Tibial nerve (tissue), 4 donors: ENCODE data around the gene NEU2. TPM values are rescaled to one million over a fixed set of nuclear protein-coding genes. Genes with fewer than 3 reads are reported as not detected.
A peak's percentile ranks its signal among the peaks of the same experiment; 100 is the strongest.

Experiments used
- DNase-seq, 2 donors: peaks; one replicate each; pipeline ENCODE4 v3.0.0-alpha.2; 2019; ENCODE audit warnings: low spot score in 2 of 2
- H3K27ac ChIP-seq, 4 donors: fragments of 200-600 bp; sonication (generic) in 3 of 4; one replicate each; pipeline ENCODE4 v1.5.1; 2017 to 2019; ENCODE audit warnings: mild to moderate bottlenecking in 1 of 4
- H3K27me3 ChIP-seq, 2 donors: fragments of 200-600 bp; sonication (generic) in 1 of 2; one replicate each; pipeline versions ENCODE4 v1.5.1 to v1.6.0; 2017 to 2019
- H3K36me3 ChIP-seq, 3 donors: fragments of 200-600 bp; sonication (generic); one replicate each; pipeline ENCODE4 v1.5.1; 2018 to 2019
- H3K4me1 ChIP-seq, 4 donors: fragments of 200-600 bp; sonication (generic) in 3 of 4; one replicate each; pipeline ENCODE4 v1.5.1; 2017 to 2019
- H3K4me3 ChIP-seq, 4 donors: fragments of 200-600 bp; sonication (generic) in 3 of 4; one replicate each; pipeline ENCODE4 v1.5.1; 2017 to 2019; ENCODE audit warnings: mild to moderate bottlenecking in 1 of 4, moderate library complexity in 1 of 4
- H3K9me3 ChIP-seq, 4 donors: fragments of 200-600 bp; sonication (generic) in 3 of 4; one replicate each; pipeline ENCODE4 v1.5.1; 2017 to 2019
- EP300 ChIP-seq, 2 donors: sonication (generic); formaldehyde crosslinking; IDR thresholded peaks; one replicate each; pipeline ENCODE4 v1.6.1; 2017; ENCODE audit warnings: antibody characterized with exemption in 2 of 2, mild to moderate bottlenecking in 1 of 2
- POLR2A ChIP-seq, 2 donors: fragments of 450-650 bp; IDR thresholded peaks; one replicate each; pipeline ENCODE4 v1.6.1; 2017; ENCODE audit warnings: antibody characterized with exemption in 2 of 2, mild to moderate bottlenecking in 2 of 2, moderate library complexity in 2 of 2
- WGBS, 2 donors: methylation state at CpG; one replicate each; pipeline ENCODE4 v1.1.5; 2018; 5-methylcytosine and 5-hydroxymethylcytosine counted together
- total RNA-seq, 4 donors: library from RNA; depleted of rRNA; stranded (reverse); fragments of >200 nt; gene quantifications; one replicate each; pipeline ENCODE4 v1.1.0, GENCODE V29; 2016
- TF ChIP-seq, protein P1 (sequence below), 5 experiments: fragments of 200-600 bp in 3 of 5; fragments of 450-650 bp in 2 of 5; sonication (generic) in 3 of 5; IDR thresholded peaks; one replicate each; pipeline ENCODE4 v1.5.1; 2016 to 2019; ENCODE audit warnings: antibody characterized with exemption in 5 of 5, mild to moderate bottlenecking in 3 of 5, moderate library complexity in 2 of 5

The NEU2 gene
- total RNA-seq, 4 donors from 2014 or later = not detected

DNA sequence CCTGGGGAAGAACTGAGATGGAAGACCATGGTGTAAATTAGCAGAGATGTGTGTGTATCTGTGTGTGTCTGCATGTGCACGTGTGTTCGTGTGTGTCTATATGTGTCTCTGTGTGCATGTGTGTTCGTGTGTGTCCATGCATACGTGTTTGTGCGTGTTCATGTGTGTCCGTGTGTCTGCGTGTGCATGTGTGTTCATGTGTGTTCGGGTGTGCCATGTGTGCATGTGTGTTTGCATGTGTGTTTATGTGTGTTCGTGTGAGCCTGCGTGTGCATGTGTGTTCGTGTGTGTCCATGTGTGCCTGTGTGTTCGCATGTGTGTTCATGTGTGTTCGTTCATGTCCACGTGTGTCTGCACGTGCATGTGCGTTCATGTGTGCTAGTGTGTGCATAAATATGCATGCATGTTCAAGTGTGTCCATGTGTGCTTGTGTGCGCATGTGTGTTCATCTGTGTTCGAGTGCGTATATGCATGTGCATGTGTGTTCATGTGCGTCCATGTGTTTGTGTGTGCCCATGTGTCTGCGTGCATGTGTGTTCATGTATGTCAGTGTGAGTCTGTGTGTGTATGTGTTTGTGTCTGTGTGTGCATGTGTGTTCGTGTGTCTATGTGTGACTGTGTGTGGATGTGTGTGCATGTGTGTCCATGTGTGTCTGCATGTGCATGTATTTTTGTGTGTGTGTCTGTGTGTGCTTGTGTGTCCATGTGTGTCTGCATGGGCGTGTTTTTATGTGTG, 3.1 kb downstream of the NEU2 start:
- Histone ChIP-seq H3K4me3 (no peak overlapping the region), H3K9me3 (no peaks in the 10 kb centered on the region), H3K27ac (no peak overlapping the region), H3K27me3 (no peaks in the 10 kb centered on the region), H3K4me1 (peaks cover 0 to 13% (median 3%) of the 10 kb centered on the region in 4 donors), H3K36me3 (no peaks in the 10 kb centered on the region)
- DNase-seq = no peak
- TF ChIP-seq POLR2A (IDR thresholded peaks at IDR 0.05) (no peak), EP300 (IDR thresholded peaks at IDR 0.05) (no peak)
- TF ChIP-seq, protein P1, sequence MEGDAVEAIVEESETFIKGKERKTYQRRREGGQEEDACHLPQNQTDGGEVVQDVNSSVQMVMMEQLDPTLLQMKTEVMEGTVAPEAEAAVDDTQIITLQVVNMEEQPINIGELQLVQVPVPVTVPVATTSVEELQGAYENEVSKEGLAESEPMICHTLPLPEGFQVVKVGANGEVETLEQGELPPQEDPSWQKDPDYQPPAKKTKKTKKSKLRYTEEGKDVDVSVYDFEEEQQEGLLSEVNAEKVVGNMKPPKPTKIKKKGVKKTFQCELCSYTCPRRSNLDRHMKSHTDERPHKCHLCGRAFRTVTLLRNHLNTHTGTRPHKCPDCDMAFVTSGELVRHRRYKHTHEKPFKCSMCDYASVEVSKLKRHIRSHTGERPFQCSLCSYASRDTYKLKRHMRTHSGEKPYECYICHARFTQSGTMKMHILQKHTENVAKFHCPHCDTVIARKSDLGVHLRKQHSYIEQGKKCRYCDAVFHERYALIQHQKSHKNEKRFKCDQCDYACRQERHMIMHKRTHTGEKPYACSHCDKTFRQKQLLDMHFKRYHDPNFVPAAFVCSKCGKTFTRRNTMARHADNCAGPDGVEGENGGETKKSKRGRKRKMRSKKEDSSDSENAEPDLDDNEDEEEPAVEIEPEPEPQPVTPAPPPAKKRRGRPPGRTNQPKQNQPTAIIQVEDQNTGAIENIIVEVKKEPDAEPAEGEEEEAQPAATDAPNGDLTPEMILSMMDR (IDR thresholded peaks at IDR 0.05) = no peak
- WGBS, 2 donors = 88 to 94% methylated on average over 22 to 23 of the region's 23 CpGs

DNA sequence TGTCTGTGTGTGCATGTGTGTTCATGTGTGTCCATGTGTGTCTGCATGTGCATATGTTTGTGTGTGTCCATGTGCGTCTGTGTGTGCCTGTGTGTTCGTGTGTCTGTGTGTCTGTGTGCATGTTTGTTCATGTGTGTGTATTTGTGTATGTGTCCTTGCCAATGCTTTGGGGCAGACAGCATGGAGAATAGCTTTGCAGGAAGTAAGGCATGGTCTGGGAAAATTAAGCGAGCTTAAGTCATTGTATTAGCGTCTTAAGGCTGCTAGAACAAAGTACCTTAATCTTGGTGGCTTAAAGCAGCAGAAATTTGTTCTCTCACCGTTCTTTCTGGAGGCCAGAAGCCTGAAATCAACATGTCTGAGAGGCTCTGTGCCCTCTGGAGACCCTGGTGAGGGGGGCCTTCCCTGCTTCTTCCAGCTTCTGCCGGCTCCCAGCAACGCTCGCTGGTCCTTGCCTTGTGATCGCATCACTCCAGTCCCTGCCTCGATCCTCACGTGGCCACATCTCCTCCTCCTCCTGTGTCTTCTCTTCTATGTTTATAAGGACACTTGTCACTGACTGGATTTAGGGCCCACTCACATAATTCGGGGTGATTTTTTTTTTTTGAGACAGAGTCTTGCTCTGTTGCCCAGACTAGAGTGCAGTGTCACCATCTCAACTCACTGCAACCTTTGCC, 3.8 kb downstream of the NEU2 start:
- H3K27ac ChIP-seq = no peak overlapping the region
- no peaks in the 10 kb centered on the region for H3K36me3 ChIP-seq
- H3K4me3 ChIP-seq = no peak overlapping the region
- H3K27me3 ChIP-seq = no peaks in the 10 kb centered on the region
- DNase-seq = no peak
- peaks cover 0 to 13% (median 3%) of the 10 kb centered on the region in 4 donors for H3K4me1 ChIP-seq
- no peak for TF ChIP-seq POLR2A (IDR thresholded peaks at IDR 0.05)
- TF ChIP-seq, protein P1 (IDR thresholded peaks at IDR 0.05) = no peak
- TF ChIP-seq EP300 (IDR thresholded peaks at IDR 0.05) = no peak
- 87 to 88% methylated on average over 12 of the region's 12 CpGs for WGBS, 2 donors
- H3K9me3 ChIP-seq = no peaks in the 10 kb centered on the region

DNA sequence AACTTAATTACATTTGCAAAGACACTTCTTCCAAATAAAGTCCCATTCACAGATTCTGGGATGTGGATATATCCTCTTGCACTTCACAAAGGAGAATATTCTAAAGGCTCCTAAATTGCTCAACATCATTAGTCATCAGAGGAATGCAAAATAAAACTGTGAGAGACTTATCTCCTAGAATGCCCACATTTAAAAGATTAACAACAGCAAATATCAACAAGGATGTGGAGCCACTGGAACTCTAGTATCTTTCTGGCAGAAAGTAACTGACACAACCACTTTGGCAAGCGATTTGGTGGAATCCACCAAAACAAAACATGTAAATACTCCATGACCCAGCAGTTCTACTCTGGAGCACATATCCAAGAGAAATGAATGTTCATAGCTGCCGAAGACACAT, 4.6 kb downstream of the NEU2 start:
- DNase-seq = no peak
- no peaks in the 10 kb centered on the region for H3K27me3 ChIP-seq
- TF ChIP-seq, protein P1 (IDR thresholded peaks at IDR 0.05) = no peak
- TF ChIP-seq EP300 (IDR thresholded peaks at IDR 0.05) (no peak), POLR2A (IDR thresholded peaks at IDR 0.05) (no peak)
- H3K36me3 ChIP-seq = no peaks in the 10 kb centered on the region
- no peak overlapping the region for H3K4me3 ChIP-seq
- no peaks in the 10 kb centered on the region for H3K9me3 ChIP-seq
- WGBS, 2 donors = 73 to 74% methylated on average over 2 of the region's 2 CpGs
- H3K27ac ChIP-seq = no peak overlapping the region
- peaks cover 0 to 10% (median 0%) of the 10 kb centered on the region in 4 donors for H3K4me1 ChIP-seq

DNA sequence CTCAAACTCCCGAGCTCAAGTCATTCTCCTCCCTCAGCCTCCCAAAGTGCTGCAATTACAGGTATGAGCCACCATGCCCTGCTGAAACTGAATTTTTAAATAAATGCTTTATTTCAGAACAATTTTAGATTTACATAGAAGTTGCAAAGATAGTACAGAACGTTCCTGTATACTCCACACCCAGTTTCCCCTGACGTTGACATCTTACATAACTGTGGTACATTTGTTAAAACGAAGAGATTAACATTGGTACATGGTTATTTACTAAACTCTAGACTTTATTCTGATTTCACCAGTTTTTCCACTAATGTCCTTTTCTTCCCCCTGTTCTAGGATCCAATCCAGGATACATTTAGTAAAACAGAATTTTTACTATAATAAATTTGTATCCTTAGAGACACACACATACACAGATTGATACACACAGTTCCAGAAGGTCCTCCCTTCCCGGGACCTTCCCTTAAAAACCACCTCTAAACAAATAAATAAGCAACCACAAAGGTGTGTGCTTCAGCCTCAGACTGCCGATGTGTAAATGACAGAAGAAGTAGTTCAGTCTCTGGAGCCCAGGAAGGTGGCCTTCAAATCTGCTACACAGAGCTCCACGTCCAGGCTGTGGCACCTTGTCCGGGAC, 6.9 kb downstream of the NEU2 start:
- peak; percentile 72 to 91 for TF ChIP-seq EP300 (IDR thresholded peaks at IDR 0.05)
- TF ChIP-seq POLR2A (IDR thresholded peaks at IDR 0.05) = no peak
- TF ChIP-seq, protein P1 (IDR thresholded peaks at IDR 0.05) = peak in 1 of 5 experiments; percentile 33
- peaks cover 0 to 8% (median 0%) of the 10 kb centered on the region in 4 donors for H3K4me1 ChIP-seq
- no peaks in the 10 kb centered on the region for H3K9me3 ChIP-seq
- no peak for DNase-seq
- WGBS, 2 donors = 60 to 72% methylated on average over 8 of the region's 8 CpGs
- H3K27ac ChIP-seq = peak overlapping the region; percentile 56 to 89 (median 72)
- no peaks in the 10 kb centered on the region for H3K36me3 ChIP-seq
- no peak overlapping the region for H3K4me3 ChIP-seq
- H3K27me3 ChIP-seq = no peaks in the 10 kb centered on the region
